GM18909 (cell line): Measurements from ENCODE around the gene ATF1.

Experiments used
- ATAC-seq: cut with Tn5 transposase; IDR thresholded peaks from one replicate; pipeline ENCODE4 v1.9.1; 2021; ENCODE audit warnings: mild to moderate bottlenecking; ENCODE audit not compliant: unreplicated experiment, poor library complexity

Gene ATF1

DNA sequence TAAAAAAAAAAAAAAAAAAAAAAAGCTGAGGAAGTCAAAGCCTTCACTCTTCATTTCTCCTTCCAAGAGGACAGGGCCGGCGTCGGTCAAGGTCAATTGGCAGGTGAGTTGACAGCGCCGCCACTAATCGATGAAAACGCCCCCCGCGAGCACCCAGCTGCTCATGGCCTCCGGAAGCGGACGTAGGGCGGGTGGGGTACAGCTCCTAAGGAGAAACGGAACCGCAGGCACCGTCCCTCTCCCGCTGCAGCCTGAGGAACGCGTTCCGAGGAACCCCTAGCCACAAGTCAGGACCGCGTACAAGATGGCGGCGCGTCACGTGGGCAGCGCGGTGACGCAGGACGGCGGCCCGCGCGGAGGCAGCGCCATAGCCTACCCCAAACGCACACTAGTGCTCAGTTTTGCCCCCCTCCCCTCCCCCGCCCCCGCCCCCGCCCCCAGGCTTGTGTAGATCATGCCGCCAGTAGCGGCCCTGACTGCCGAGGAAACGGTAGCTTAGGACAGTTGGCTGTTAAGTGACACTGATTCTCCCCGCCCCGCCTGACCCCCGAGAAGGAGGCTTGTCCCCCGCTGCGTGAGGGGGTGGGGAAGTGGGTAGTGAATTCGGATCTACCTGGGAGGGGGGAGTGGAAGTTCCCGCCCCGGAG, at the start of gene ATF1:
ATF1 (plus strand) TSS at position 463 of the 647 bp plus-strand sequence. CDS start 16,045 bp downstream, outside the sequence.
- peak; percentile 79 for ATAC-seq

DNA sequence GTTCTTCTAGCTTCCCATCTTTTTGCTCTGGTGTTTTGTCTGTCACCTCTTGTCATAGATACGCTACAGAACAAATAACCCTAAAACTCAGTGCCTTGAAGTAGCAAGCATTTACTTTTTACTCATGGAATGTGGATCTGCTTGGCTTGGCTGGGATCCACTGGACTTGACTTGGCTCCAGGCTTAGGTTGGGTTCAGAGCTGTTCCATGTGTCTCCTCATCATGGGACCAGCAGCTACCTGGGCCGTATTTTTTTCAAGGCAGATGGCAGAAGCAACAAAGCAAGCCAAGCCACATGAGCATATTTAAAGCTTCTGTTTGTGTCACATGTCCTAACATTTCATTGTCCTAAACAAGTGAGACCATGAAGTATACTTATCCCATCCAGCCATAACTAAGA, 48.7 kb upstream of the ATF1 start:
- no peak for ATAC-seq

DNA sequence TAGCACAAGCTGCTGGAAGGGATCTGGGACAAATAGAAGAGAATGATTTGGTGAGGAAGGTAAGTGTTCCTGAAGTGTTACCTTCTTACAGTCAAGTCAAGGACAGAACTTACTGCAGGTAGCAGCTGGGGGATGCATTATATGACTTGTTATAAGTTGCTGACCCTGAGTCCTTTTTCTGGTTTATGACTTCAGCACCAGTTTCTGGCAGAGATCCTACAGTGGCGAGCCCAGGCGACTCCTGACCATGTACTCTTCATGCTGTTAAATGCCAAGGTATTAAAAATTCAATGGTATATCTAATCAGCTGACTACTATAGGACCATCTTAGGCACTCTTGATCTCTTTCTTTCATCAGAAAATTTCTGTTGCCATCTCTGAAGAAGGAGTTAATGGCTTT, 45.1 kb upstream of the ATF1 start:
- ATAC-seq = no peak

DNA sequence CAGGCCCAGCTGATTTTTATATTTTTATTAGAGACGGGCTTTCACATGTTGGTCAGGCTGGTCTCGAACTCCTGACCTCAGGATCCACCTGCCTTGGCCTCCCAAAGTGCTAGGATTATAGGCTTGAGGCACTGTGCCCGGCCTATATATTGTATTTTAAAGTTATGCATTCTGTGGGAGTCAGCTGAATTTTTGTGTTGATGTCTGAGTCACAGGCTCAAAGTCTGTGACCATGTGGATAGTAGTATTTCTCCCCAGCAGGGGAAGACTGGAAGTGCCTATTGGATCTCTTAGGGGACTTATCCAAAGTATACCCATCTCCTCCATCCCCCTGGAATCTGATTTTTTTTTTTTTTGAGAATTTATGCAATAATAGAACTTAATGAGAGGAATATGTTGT, 43.8 kb upstream of the ATF1 start:
- no peak for ATAC-seq

DNA sequence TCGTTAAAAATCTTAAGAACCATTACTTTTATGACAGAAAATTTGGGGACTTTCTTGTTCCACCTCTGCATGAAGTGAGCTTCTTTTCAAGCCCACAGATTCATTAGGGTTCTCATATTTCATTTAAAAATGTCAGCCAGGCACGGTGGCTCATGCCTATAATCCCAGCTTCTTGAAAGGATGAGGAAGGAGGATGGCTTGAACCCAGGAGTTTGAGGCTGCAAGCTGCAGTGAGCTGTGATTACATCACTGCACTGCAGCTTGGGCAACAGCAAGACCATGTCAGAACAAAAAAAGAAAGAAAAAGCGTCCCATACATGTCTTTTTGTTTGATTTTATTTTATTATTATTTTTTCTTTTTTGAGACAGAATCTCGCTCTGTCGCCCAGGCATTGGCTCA, 43.4 kb upstream of the ATF1 start:
- ATAC-seq = no peak

DNA sequence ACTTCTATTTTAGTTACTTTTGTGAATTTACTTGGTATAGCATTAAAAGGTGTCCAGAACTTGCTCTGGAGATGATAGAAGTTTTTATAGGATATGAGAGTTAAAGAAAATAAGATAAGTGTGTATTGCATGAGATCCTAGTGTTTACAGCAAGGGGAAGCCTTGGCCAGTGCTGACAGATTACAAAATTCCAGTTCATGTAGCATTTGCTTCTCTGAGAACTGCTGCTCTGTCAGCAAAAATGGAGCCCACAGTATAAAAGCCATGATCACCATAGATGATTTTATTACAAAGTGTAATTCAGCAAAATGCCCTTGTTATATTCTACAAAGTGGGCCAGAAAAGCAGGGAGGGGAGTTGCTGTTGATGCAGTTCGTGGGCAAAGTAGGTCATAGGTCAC, 40.0 kb upstream of the ATF1 start:
- ATAC-seq = no peak

DNA sequence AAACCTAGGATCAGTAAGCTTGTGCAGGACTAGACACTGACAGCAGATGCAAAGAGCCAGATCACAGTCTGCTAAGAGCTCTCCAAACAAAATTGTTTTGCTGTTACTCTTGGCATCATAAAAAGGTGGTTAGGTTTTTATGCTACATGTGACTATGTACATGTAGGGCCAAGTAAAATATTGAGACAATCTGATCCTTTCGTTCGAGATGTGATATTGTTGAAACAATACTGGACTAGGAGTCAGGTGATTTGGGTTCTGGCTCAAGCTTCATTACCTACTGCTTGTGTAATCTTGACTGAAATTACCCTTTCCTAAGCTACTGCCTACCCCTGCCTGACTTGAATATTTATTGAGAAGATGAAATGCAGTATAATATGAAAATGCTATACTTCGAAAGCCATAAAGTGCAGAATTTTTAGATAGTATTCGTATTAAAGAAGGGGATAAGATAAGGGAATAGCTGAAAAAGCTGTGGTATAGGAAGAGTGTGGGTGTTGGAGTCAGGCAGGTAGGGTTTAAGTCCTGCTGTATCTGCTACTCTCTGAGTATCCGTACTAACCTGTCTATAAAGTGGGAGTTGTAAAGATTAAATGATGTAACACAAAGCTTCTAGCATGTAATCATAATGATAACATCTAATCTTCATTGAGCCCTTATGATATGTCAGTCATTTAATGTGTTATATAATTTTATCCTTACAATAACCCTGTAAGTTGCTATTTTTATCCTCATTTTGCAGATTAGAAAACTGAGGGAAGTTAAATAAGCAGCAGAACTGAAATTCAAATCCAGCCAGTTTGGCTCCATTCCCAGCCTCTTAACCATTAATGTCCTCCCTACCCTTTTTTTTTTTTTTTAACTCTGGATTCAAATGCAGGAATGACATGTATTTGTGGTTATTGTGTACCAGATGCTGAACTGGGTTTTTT, 38.6 kb upstream of the ATF1 start:
- no peak for ATAC-seq

DNA sequence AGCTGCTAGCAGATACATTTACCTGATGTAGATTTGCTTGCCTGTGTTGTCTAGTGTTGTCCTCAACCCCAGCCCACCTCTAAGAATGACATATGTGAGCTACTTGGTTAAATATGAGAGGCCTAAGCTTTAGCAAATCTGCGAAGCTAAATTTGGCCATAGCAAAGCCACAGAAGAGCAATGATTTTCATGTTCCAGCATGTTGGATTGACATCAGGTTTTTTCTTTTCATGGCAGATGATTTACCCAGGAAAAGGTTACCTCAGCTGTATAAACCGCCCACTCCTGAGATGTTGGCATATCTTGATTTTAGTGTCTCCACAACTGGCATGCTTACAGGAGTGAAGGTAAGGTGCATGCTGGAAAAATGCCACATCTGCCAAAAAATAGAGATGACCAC, 36.4 kb upstream of the ATF1 start:
- no peak for ATAC-seq

DNA sequence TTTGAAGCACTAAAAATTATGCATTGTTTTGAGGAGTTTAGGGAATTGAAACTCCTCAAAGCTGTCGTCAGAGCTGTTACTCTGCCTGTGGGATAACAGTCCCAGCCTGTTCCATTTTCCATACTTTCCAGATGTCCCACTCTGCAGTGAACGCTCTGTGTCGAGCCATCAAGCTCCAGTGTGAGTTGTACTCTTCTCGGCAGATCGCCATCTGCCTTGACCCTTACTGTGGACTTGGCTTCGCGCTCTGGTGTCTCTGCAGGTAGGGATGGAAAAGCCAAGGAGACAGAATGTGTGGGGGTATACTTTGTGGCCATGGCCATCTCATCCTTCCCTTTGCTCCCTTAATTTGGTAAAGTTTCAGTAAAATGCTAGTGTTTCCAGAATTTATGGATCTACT, 35.5 kb upstream of the ATF1 start:
- no peak for ATAC-seq

DNA sequence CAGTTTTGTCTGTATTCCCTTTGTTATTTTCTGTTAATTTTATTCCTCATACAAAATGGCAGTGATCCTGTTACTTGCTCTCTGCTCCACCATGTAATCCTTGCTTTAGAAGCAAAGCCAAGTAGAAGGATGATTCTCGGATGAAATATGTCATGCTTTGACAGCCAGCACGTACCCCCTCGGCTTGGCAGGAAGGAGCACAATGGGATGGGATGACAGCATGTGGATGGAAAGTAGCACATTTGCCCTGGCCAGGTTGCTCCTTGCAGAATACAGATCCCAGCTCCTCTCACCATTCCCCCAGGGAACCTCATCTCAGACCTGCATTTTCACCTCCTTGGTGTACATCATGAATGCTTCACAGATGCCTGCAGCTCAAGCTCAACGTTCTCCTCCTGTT, 35.1 kb upstream of the ATF1 start:
- no peak for ATAC-seq

DNA sequence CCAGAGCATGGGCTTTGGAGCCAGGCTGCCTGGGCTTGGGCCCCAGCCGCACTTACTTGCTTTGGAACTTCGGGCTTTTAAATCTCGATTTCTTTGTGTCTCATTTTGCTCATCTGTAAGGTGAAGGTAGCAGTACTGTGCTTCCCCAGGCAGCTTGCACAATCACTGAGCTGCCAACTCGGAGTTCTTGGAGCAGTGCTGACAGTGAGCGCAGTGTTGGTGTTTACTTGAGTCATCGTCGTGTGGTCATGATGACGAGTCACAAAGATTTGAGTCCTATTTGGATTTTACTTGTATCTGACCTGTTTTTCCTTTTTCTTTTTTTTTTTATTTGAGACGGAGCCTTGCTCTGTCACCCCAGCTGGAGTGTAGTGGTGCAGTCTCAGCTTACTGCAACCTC, 31.3 kb upstream of the ATF1 start:
- ATAC-seq = no peak

DNA sequence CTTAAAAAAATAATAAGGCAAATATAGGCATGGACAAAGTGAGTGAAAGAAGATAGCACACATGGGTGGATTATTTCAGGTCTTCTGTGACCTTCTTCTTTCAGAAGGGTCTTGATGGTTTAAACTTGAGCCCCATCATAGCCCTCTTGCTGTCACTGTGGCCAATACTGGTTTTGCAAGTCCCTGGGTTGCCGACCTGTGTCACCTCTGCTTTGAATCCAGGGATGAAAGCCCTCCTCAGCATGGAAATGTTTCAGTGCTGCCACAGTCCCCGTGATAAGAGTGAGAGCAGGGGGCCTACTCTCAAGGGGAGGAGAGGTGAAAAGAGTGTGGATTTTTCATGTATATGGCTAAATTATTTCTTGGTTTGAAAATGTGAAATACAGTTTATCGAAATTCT, 30.2 kb upstream of the ATF1 start:
- ATAC-seq = no peak

DNA sequence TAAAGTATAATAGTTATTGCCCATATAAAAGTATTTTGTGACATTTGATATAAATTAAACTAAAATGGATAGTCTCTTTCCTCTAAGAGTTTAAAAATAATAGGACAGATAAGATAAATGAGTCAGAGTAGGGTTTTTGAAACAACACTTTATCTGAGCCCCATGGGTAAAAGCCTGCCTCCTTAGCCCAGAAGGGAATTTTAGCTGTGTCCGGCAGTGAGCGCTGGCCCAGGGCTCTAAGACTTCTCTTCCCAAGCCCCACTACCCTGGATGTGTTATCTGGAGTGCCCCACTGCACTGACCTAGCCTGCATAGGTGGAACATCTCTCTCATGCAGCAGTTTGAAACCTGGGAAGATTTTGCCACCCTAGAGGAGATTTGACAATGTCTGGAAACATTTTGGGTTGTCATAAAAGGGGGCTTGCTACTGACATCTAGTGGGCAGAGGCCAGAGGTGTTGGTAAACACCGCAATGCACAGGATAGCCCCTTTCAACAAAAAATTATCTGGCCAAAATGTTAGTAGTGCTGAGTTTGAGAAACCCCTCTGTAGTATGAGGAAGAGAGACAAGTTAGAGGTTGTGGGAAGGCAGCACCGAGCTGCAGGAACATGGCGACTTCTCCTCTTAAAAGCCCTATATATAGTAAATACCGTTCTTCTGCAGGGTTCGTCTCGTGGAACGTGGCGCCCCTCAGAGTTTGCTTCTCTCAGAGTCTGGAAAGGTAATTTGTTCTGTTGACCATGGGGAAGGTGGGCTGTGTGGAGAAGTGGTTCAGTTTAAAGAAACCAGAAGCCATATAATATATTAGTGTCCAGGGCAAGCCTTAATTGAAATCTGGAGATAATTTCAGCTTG, 29.3 kb upstream of the ATF1 start:
- ATAC-seq = no peak

DNA sequence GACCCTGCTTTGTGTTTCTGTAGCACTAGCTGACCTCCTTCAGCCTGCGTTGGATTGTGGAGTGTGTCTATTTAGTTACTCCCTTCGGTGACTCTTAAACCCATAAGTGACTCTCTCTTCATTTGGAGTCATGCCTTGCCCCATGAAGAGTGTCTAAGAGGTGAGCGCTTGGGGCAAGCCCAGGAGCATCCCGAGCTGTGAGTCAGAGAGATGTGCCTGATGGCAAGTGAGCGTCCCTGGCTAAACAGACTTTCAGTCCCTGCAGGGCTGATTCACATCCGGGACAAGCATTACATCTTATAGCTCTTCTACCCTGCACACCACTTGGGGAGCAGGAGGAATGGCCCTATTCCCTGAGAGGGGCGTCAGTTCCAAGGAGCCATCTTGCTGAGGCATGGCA, 24.3 kb upstream of the ATF1 start:
- ATAC-seq = no peak

DNA sequence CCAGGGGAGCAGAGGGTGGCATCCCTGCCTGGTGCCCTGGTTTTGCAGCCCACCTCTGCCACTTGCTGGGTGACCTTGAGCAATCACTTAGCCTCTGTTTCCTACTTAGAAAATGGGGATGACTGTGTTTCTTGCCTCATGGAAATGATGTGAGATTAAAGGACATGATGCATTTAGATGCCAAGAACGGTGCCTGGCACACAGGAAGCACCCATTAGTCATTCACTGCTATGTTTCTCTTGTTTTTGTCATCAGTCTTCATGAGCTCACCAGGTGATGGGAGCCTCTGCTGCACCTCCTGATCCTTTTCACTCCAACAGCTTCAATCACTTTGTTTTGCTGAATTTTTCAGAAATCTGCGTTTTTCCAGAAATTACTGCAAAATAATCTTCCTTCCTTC, 23.6 kb upstream of the ATF1 start:
- no peak for ATAC-seq

DNA sequence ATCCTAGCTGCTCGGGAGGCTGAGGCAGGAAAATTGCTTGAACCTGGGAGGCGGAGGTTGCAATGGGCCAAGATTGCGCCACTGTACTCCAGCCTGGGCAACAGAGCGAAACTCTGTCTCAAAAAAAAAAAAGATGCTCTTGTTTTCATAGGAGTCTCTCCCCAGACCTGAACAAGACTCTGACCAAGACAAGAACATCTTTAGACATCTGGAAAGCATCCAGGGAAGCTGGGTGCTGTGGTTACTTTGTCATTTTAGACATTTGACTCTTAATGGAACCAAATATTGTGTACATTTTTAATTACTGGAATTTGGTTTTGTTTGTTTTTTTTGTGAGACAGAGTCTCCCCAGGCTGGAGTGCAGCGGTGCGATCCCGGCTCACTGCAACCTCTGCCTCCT, 21.1 kb upstream of the ATF1 start:
- ATAC-seq = no peak

DNA sequence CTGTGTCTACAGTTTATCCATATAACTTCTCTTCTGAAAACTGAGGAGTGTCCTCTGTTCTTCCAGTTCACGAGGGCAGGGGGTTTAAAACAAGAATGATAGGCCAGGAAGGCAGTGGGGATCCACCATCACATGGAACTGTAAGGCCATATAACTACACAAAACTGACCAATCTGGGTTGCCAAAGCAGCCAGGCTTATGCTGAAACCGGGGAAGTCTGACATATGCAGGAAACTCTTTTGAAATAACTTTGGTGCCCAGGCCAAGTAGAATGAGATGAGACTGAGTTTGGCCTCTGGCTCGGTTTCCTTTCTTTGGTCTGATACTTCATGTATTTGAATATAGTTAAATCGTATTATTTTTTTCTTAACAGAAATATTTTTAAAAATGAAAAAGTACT, 18.0 kb upstream of the ATF1 start:
- no peak for ATAC-seq

DNA sequence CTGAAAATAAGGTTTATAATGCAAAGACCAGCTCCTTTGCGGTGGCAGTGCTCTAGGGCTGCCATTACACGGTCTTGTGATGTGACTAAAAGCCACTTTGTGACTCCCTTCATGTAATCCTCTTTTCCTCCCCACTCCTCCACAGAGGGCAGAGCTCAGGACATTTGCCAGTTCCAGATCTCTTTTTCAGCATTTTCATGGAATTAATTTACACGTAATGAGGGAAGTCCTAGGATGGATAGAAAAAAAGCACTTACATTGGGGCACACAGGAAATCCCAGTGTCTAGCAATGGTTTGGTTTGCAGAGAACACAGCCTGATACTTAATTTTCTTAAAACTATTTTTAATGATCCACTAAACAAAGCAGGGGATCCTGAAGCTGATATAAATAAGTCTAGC, 17.5 kb upstream of the ATF1 start:
- ATAC-seq = no peak

DNA sequence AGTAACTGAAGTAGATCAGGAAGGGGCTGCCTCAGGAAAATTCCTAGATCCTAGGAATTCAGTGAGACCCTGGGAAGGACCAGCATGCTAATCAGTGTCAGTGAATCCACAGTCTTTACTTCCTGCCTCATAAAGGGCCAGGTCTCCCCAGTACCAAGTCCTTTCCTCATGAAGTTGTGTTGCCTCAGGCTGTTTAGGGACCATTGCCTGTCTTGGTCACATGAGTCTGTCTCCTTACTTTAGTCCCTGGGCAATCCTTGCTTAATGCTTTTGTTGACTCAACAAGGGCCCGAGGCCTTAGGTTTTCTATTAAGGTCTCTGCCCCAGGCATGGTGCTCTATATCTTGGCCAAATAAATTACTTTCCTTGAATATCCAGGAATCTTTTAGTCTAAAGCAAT, 16.1 kb upstream of the ATF1 start:
- ATAC-seq = no peak

DNA sequence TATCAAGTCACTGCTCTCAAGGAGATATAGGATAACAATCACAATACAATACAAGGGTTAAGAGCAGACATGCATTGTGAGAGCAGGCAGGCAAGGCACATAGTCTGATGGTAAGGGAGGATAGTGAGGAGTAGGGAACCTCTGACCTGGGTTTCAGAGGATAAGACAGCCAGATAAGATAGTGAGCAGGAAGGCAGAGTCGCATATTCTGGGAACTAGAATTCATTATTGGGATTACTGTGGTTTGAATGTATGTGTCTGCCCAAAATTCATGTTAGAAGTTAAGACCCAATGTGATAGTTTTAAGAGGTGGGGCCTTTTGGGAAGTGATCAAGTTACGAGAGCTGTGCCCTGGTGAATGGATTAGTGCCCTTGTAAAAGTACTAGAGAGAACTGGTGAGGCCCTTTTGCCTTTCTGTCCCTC, 14.4 kb upstream of the ATF1 start:
- no peak for ATAC-seq

DNA sequence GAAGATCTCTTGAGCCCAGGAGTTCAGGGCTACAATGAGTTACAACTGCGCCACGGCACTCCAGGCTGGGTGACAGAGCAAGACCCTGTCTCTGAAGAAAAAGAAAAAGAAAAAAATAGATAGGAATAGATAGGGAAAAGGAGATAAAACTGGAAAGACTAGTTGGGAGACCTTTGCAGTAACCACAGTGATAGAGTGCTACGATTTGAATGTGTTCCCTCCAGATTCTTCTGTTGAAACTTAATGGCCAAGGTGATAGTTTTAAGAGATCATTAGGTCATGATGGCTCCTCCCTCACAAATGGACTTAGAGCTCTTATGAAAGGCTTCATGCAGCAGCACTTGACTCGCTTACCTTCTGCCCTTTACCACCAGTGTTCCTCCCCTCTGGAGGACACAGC, 13.5 kb upstream of the ATF1 start:
- ATAC-seq = no peak
